GM18868 (cell line): ENCODE results near the gene KPNB1.

Source experiments
- ATAC-seq: cut with Tn5 transposase; IDR thresholded peaks from one replicate; pipeline ENCODE4 v1.9.1; 2021; ENCODE audit warnings: mild to moderate bottlenecking, moderate library complexity; ENCODE audit not compliant: unreplicated experiment

KPNB1 gene

DNA sequence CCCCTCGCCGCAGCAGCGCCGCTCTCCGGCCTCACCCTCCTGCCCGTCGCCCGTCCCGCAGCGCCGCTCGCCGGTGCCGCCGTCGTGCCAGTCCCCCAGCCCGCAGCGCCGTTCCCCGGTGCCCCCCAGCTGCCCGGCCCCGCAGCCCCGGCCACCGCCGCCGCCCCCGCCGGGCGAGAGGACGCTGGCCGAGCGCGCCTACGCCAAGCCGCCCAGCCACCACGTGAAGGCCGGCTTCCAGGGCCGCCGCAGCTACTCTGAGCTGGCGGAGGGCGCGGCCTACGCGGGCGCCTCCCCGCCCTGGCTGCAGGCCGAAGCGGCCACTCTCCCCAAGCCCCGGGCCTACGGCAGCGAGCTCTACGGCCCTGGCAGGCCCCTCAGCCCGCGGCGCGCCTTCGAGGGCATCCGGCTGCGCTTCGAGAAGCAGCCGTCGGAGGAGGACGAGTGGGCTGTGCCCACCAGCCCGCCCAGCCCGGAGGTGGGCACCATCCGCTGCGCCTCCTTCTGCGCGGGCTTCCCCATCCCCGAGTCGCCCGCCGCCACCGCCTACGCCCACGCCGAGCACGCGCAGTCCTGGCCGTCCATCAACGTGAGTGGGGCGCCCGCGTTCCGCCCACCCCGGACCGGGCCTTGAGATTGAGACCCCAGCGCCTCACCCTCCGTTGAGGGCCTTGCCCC, 59.3 kb downstream of the KPNB1 start:
- no peak for ATAC-seq

DNA sequence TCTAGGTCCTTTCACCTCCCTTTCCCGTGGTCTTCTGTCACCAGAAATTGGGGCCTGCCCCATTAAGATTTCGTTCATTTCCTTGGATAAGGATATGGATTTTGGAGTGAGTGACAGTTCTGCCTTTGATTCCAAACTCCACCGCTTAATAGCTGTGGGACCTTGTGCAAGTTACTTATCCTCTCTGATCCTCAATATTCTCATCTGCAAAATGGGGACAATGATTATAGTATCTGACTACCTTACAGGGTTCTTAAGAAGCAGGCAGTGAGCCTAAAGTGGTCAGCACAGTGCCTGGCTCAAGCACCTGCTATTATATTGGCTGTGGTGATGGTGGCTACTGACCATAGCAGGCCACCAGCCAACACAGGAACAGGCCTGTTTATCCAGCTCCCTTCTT, 59.9 kb downstream of the KPNB1 start:
- no peak for ATAC-seq

DNA sequence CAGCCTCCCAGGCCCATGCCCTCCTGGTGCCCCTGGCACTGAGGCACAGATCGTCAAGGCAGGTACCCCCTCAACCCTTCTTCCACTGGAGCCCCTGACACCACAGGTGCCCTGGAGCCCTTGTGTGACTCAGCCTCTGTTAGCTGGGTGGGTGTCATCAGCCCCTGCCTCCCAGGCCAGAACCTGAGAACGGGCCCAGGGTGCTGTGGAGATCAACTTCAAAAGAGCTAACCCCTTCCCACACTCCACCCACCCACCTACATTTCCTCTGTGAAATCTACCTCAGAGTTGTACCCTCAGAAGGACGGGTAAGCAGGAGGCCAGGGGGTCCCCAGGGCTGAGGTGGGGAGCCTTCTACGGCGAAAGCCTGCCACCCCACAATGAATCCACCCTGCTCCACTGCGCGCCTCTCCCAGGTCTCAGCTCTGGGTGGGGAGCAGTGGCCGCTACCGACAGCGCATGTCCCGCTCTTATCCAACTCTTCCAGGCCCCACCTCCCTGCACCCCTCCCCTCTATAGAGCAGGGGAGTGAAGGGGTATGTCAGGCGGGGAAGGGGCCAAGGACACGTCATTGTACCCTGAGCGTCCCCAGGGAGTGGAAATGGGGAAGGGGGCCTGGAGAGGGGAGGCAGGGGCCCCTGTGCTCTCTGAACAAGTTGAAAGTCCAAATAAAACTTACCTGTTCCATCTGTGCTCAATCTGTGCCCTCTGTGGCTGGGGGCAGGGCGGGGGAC, 61.8 kb downstream of the KPNB1 start:
- ATAC-seq: no peak

GRCh38 chr17:47712330-47713023, 62.8 kb downstream of the KPNB1 start:
- no peak for ATAC-seq

- no peak for ATAC-seq
These were observed 64.4 kb downstream of the KPNB1 start for GRCh38 chr17:47713980-47714700.

DNA sequence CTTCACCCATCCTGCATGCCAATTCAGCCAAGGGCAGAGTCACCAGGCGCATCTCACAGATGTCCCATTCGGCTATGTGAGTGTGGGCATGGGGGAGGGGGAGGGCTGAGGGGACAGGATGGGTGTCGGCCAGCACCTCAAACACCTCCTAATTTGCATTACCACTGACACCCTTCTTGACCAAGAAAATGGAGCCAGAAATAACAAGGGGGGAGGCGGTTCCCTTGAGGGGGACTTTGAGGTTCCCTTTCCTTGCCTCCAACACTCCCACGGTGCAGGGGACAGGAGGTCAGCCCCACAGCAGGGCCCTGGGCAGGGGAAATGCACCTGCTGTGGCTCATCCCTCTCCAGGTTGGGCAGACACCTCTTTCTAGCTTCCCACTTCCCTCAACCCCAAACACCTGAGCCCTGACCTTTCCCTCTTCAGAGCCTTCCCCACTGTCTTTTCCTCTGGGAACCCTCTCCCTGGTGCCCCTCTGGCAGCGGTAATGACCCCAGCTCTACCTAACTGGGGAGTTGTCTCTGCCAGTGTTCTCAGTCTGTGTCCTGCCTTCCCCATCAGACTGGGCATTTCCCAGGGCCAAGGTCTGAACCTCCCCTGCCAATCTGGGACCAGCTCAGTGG, 65.2 kb downstream of the KPNB1 start:
- no peak for ATAC-seq

- no peak for ATAC-seq
These were observed 66.1 kb downstream of the KPNB1 start for GRCh38 chr17:47715669-47716325.

DNA sequence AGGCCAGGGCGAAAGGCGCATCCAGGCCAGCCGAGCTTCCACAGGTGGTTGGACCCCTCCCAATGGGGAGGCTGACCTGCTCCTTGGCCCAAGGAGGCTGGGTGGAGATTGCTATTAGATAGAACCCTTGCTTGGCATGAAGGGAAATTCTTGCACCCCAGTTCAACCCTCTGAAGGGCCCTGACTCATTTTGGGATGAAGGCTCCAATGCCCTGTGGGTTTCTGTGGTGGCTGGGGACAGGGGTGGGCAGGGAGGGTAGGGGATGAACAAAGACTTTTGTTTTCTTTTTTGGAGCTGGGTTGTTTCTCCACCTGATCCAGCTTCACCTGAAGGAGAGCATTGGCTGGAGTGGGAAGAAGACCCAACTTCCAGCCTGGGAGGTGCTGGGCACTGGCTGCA, 66.7 kb downstream of the KPNB1 start:
- ATAC-seq: no peak

DNA sequence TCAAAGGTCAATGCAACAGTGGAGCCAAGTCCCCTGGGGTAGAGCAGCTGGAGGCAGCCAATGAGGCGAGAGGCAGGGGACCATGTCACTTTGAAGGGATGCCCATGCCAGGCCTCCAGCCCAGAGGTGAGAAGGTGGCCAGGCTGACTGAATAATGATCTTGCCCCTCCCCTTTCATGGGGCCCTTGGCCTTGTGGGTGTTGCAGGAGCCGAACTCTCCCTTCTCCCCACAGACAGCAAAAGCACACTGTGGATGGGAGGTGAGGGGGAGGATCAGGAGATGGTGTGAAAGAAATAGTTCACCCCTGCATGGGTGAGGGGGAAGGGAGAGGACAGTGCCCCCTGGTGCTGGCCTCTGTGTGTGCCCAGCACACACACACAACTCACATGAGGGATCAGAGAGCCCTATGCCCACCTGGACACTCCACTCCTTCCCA, 67.6 kb downstream of the KPNB1 start:
- no peak for ATAC-seq

DNA sequence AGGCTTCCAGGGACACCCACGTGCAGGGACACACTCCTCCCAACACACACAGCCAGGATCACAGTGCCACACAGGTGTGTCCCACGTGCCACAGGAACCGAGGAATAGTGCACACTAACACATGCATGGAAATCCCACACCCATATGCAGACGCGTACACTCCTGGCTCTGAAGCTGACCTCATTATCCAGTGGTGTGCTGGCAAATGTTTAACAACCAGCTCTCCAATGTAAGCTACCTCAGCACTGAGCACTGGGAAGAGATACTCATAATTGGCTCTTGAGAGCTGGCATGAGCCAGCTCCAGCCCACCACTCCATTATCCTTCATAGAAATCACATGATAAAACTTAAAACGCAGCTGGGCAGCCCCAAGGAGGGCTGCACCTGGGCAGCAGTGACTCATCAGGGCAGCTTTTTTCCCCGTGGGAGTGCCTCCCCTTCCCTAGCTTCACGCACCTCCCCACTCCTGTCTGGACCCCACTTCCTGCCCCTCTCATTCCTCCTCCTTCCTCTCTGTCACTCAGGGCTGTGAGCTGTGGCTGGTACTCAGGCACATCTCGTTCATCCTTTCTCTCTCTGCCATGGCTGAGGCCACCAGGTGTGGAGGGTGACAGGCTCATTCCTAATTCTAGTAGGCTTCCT, 68.4 kb downstream of the KPNB1 start:
- ATAC-seq: no peak

GRCh38 chr17:47718634-47719405, 69.1 kb downstream of the KPNB1 start:
- no peak for ATAC-seq

- peak; percentile 39 for ATAC-seq
These were observed 69.9 kb downstream of the KPNB1 start for GRCh38 chr17:47719411-47720152.

GRCh38 chr17:47720196-47720595, 70.5 kb downstream of the KPNB1 start:
- ATAC-seq: no peak

- ATAC-seq: peak; percentile 49
These were observed 71.2 kb downstream of the KPNB1 start for GRCh38 chr17:47720754-47721533.

DNA sequence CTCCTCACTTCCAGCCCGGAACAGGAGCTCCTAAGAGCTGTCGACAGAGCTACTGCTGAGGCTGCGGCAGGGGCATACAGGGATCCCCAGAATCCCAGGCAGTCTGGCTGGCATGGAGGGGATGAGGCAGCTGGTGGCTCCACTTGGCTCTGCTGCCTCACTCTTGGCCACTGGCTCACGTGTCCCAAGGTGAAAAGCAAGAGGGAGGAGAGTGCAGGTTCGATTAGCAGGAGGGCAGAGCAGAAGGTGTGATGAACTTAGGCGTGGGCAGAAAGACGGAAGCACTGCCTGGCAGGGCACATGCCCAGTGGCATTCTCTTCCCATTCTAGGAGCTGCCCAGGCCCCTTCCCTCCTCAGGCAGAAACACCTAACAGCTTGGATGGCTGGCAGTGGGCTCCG, 72.0 kb downstream of the KPNB1 start:
- no peak for ATAC-seq

- no peak for ATAC-seq
These were observed 75.0 kb downstream of the KPNB1 start for GRCh38 chr17:47724705-47725104.

DNA sequence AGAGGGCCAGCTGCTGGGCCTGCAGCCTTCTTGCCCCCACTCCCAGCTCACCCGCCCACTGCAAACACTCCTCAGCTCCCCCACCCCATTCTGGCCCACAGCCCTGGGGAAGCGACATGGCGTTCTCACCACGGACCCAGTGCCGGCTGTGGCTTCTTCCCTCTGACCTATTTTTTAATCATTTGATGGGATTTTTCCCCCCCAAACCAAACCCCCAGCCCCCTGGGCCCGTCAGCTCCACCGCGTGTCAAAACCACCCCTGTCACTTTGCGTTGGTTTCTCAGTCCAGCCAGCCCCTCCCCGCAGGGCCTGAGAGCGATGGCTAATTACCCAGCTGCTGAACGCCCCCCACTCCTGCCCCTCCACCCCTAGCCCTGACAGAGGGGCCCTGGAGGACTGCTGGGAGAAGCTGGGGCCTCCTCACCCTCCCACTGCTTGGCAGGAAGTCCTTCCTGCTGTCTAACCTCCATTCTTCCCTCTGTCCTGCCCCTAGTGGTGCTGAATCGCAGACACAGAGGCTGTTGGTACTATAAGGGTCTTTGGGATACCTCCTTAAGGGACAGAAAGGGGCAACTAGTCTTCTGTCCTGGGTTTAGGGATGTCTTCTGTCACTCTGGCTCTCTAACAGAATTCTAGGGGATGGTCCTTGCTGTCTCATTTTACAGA, 75.9 kb downstream of the KPNB1 start:
- ATAC-seq: no peak
